ENCODE data around the gene OR10H1.
"Not testable (repeated sequence)": the region's sequence is repeated elsewhere in the genome, so short reads cannot be mapped to it uniquely, and the experiment has no call there.

- TF ChIP-seq CTCF, POLR2A (IDR thresholded peaks at IDR 0.05): not testable (repeated sequence)
Observed at GRCh38 chr19:15774159-15774558, 41.3 kb downstream of the OR10H1 start.

All from uterus (tissue), 2 donors.